Measurements from ENCODE around the gene TNKS2.

GRCh38 chr10:91804126-91804510, 5.9 kb downstream of the TNKS2 start:
- TF ChIP-seq CTCF (IDR thresholded peaks at IDR 0.05) (no peak), EZH2 (IDR thresholded peaks at IDR 0.05) (no peak)

All from neural progenitor cell (in vitro differentiated cells).